Gastrocnemius medialis (tissue), 4 donors: ENCODE measurements around the gene SPATA4. TPM values are rescaled to one million over a fixed set of nuclear protein-coding genes. Genes with fewer than 3 reads are reported as not detected.
"Not testable (repeated sequence)": the region's sequence is repeated elsewhere in the genome, so short reads cannot be mapped to it uniquely, and the experiment has no call there.

Source experiments
- ATAC-seq, 2 donors: fragments of 150-250 bp; one replicate each; pipeline ENCODE4 v1.9.1; 2016
- DNase-seq, 2 donors: peaks; one replicate each; pipeline ENCODE4 v3.0.0-alpha.2; 2019
- H3K27ac ChIP-seq, 4 donors: fragments of 200-600 bp; sonication (generic); 1 replicate in 1 of 4; 2 replicates in 3 of 4; pipeline ENCODE4 v1.5.1; 2016 to 2018; ENCODE audit warnings: mild to moderate bottlenecking in 2 of 4, moderate library complexity in 1 of 4
- H3K27me3 ChIP-seq, 3 donors: fragments of 200-600 bp; sonication (generic) in 2 of 3; 1 replicate in 1 of 3; 2 replicates in 2 of 3; pipeline versions ENCODE4 v1.5.1 to v1.6.0; 2016 to 2019; ENCODE audit warnings: mild to moderate bottlenecking in 1 of 3, moderate library complexity in 1 of 3
- H3K36me3 ChIP-seq, 2 donors: fragments of 200-600 bp; sonication (generic) in 1 of 2; one replicate each; pipeline ENCODE4 v1.5.1; 2017 to 2018
- H3K4me1 ChIP-seq, 2 donors: fragments of 200-600 bp; sonication (generic) in 1 of 2; one replicate each; pipeline ENCODE4 v1.5.1; 2016 to 2017; ENCODE audit warnings: mild to moderate bottlenecking in 2 of 2
- H3K4me3 ChIP-seq, 4 donors: fragments of 200-600 bp; sonication (generic) in 3 of 4; 1 replicate in 1 of 4; 2 replicates in 3 of 4; pipeline ENCODE4 v1.5.1; 2016 to 2019; ENCODE audit warnings: mild to moderate bottlenecking in 2 of 4
- H3K9me3 ChIP-seq, 3 donors: fragments of 200-600 bp; sonication (generic) in 2 of 3; 1 replicate in 1 of 3; 2 replicates in 2 of 3; pipeline ENCODE4 v1.5.1; 2016 to 2019
- CTCF ChIP-seq, 5 experiments: fragments of 450-650 bp in 3 of 5; fragments of 200-600 bp in 2 of 5; sonication (generic) in 2 of 5; IDR thresholded peaks in 4 of 5; conservative IDR thresholded peaks in 1 of 5; 1 replicate in 4 of 5; 2 replicates in 1 of 5; pipeline ENCODE4 v1.5.1; 2016 to 2019; ENCODE audit warnings: antibody characterized with exemption in 5 of 5, mild to moderate bottlenecking in 3 of 5, moderate library complexity in 3 of 5
- POLR2A ChIP-seq, 2 donors: fragments of 450-650 bp; IDR thresholded peaks; one replicate each; pipeline ENCODE4 v1.6.1; 2017; ENCODE audit warnings: antibody characterized with exemption in 2 of 2, mild to moderate bottlenecking in 2 of 2, moderate library complexity in 2 of 2
- in situ Hi-C, 4 donors: fragments of 200-750 bp; cut with MboI; loops; one replicate each; pipeline versions ENCODE4 v1.15.0 to v1.8.0; 2017; ENCODE audit warnings: low sequenced_read_pairs in 4 of 4
- intact Hi-C: fragments of 100-400 bp; cut with DNase I; formaldehyde crosslinking; loops from one replicate; pipeline ENCODE4 v1.15.1; 2023; ENCODE audit warnings: low total_unique reads
- total RNA-seq, 4 donors: library from RNA; depleted of rRNA; stranded (reverse); fragments of >200 nt; gene quantifications; one replicate each; pipeline versions ENCODE4 v1.1.0 to v1.2.3, GENCODE V29; 2016

SPATA4 gene
- total RNA-seq, 4 donors from 2014 or later, result 0.22 to 0.29 TPM; not detected in 2

- peaks cover 0 to 12% of the 10 kb centered on the region in 2 donors for H3K36me3 ChIP-seq
- in situ Hi-C loops (no loop called here), intact Hi-C loops (loop anchor here (5.0 kb wide), 1 partner anchor 74 kb away; no protein-coding TSS in a partner anchor)
- H3K9me3 ChIP-seq, result no peaks in the 10 kb centered on the region
- H3K27ac ChIP-seq, result peak overlapping the region; percentile 82 to 91 (median 86)
- H3K4me3 ChIP-seq, result no peak overlapping the region
- TF ChIP-seq CTCF (IDR thresholded peaks at IDR 0.05 in 4 of 5, conservative IDR thresholded peaks at IDR 0.05 in 1 of 5) (no peak), POLR2A (IDR thresholded peaks at IDR 0.05) (no peak)
- no peaks in the 10 kb centered on the region for H3K27me3 ChIP-seq
- no peak for ATAC-seq
- DNase-seq, result no peak
- peaks cover 33 to 47% of the 10 kb centered on the region in 2 donors for H3K4me1 ChIP-seq
Observed at GRCh38 chr4:176226736-176227135, 31.4 kb upstream of the SPATA4 start.

- in situ Hi-C loops, result no loop called here
- H3K4me3 ChIP-seq, result no peak overlapping the region
- peaks cover 0 to 27% of the 10 kb centered on the region in 2 donors for H3K36me3 ChIP-seq
- ATAC-seq, result peak in 1 of 2 donors; percentile 18
- TF ChIP-seq CTCF (IDR thresholded peaks at IDR 0.05 in 4 of 5, conservative IDR thresholded peaks at IDR 0.05 in 1 of 5) (no peak), POLR2A (IDR thresholded peaks at IDR 0.05) (no peak)
- H3K9me3 ChIP-seq, result no peaks in the 10 kb centered on the region
- no peak for DNase-seq
- intact Hi-C loops, result no loop called here
- no peaks in the 10 kb centered on the region for H3K27me3 ChIP-seq
- H3K27ac ChIP-seq, result peak overlapping the region; percentile 76 to 91 (median 86)
- H3K4me1 ChIP-seq, result peaks cover 14 to 18% of the 10 kb centered on the region in 2 donors
Observed at GRCh38 chr4:176223561-176223960, 28.2 kb upstream of the SPATA4 start.

DNA sequence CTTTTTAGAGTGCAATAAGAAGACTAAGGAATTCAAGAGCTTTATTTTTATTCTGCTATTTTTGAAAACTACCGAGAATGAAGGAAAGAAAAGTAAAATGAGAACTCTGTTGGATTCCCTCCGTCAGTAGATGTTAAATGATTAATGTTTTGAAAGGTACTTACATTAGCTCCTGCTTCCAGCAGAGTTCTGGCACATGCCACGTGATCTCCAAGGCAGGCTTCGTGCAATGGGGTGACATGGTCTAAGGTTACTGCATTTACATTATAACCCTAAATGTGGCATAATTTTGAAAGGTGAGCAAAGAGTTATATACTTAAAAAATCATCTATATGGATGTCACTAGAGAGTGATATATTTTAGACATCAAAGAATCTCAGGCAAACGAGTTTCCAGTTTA, 26.8 kb upstream of the SPATA4 start:
- Histone ChIP-seq H3K4me3 (no peak overlapping the region), H3K36me3 (peaks cover 4 to 29% of the 10 kb centered on the region in 2 donors), H3K27me3 (no peaks in the 10 kb centered on the region), H3K27ac (peak overlapping the region; percentile 76 to 91 (median 86)), H3K4me1 (peaks cover 3 to 5% of the 10 kb centered on the region in 2 donors), H3K9me3 (no peaks in the 10 kb centered on the region)
- no peak for TF ChIP-seq CTCF (IDR thresholded peaks at IDR 0.05 in 4 of 5, conservative IDR thresholded peaks at IDR 0.05 in 1 of 5)
- no peak for TF ChIP-seq POLR2A (IDR thresholded peaks at IDR 0.05)
- in situ Hi-C loops, result no loop called here
- intact Hi-C loops, result no loop called here
- DNase-seq, result no peak
- ATAC-seq, result no peak

- H3K36me3 ChIP-seq, result peaks cover 4 to 65% of the 10 kb centered on the region in 2 donors
- TF ChIP-seq CTCF (IDR thresholded peaks at IDR 0.05 in 4 of 5, conservative IDR thresholded peaks at IDR 0.05 in 1 of 5), result no peak
- TF ChIP-seq POLR2A (IDR thresholded peaks at IDR 0.05), result no peak
- H3K27me3 ChIP-seq, result no peaks in the 10 kb centered on the region
- H3K27ac ChIP-seq, result no peak overlapping the region
- no peaks in the 10 kb centered on the region for H3K4me1 ChIP-seq
- no peaks in the 10 kb centered on the region for H3K9me3 ChIP-seq
- ATAC-seq, result no peak
- intact Hi-C loops (no loop called here), in situ Hi-C loops (no loop called here)
- DNase-seq, result no peak
- no peak overlapping the region for H3K4me3 ChIP-seq
Observed at GRCh38 chr4:176217510-176217909, 22.1 kb upstream of the SPATA4 start.

- peak overlapping the region in 1 of 4 donors; percentile 7 for H3K27ac ChIP-seq
- intact Hi-C loops, DNase-seq, H3K4me1 ChIP-seq, H3K27me3 ChIP-seq, H3K9me3 ChIP-seq, in situ Hi-C loops, H3K4me3 ChIP-seq, ATAC-seq: not testable (repeated sequence)
- H3K36me3 ChIP-seq, result peaks cover 0 to 38% of the 10 kb centered on the region in 2 donors
Observed at GRCh38 chr4:176212351-176212750, 17.0 kb upstream of the SPATA4 start.
